ENCODE results near the gene PTPRM.

PTPRM gene

GRCh38 chr18:8385400-8385799 lies 818.3 kb downstream of the PTPRM start:
- no peaks in the 10 kb centered on the region for H3K27me3 Mint-ChIP-seq
- no peak for DNase-seq
- no peaks in the 10 kb centered on the region for H3K9me3 Mint-ChIP-seq
- no peak overlapping the region for H3K27ac Mint-ChIP-seq
- no peaks in the 10 kb centered on the region for H3K4me1 Mint-ChIP-seq
- no peaks in the 10 kb centered on the region for H3K36me3 Mint-ChIP-seq (ENCODE audit: low read depth)
- H3K4me3 Mint-ChIP-seq: no peak overlapping the region
- ATAC-seq: no peak

- H3K4me3 Mint-ChIP-seq: no peak overlapping the region
- H3K27me3 Mint-ChIP-seq: no peaks in the 10 kb centered on the region
- H3K9me3 Mint-ChIP-seq: no peaks in the 10 kb centered on the region
- H3K4me1 Mint-ChIP-seq: no peaks in the 10 kb centered on the region
- no peaks in the 10 kb centered on the region for H3K36me3 Mint-ChIP-seq (ENCODE audit: low read depth)
- no peak for ATAC-seq
- DNase-seq: no peak
- no peak overlapping the region for H3K27ac Mint-ChIP-seq
Observed at GRCh38 chr18:8386669-8387380, 819.7 kb downstream of the PTPRM start.

DNA sequence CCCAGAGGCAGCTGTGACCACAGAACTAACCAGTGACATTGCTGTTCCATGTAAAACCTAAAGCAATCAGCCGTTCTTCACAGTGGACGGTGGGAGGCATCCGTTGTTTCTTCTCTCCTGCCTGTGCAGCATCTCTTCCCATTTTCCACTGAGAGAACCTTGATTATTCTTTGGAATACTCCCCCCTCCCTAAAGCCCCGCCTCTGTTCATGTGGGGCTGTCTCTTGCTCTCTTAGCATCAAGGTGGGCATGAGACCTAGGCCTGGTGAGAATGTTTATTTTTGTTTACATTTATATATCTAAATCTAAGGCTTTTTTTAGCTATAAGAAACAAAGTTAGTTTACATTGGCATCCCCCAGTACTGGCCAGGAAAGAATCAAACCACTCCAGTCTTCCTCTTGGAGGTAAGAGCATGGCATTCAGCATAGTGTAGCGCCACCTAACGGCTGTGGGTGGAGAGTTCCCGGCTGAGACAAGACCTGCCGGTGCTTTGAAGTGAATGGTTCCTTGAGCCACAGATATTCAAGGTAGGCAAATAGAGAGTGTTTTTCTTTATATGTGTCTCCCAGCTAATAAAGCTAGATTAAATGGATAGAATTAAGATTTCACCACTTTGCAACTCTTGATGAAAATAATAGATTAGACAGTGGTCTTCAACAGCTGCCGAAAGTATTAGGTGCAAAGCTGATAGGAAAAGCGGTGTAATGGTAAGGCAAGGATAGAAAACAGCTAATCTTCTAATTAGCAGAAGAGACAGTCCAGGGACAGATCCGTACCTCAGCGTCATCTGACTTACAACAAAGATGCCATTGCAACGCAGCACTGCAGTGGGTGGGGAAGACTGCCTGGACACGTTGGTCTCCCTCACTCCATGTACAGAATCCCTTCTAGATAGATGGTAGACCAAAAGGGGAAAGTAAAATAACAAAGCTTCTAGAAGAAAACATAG lies 822.5 kb downstream of the PTPRM start:
- H3K36me3 Mint-ChIP-seq (ENCODE audit: low read depth): no peaks in the 10 kb centered on the region
- H3K27ac Mint-ChIP-seq: no peak overlapping the region
- no peaks in the 10 kb centered on the region for H3K27me3 Mint-ChIP-seq
- H3K4me1 Mint-ChIP-seq: no peaks in the 10 kb centered on the region
- no peak for ATAC-seq
- no peak overlapping the region for H3K4me3 Mint-ChIP-seq
- no peaks in the 10 kb centered on the region for H3K9me3 Mint-ChIP-seq
- peak; percentile 22 for DNase-seq

GRCh38 chr18:8391068-8391467 lies 824.0 kb downstream of the PTPRM start:
- no peak overlapping the region for H3K4me3 Mint-ChIP-seq
- no peaks in the 10 kb centered on the region for H3K36me3 Mint-ChIP-seq (ENCODE audit: low read depth)
- ATAC-seq (no peak), DNase-seq (no peak)
- H3K27ac Mint-ChIP-seq: no peak overlapping the region
- no peaks in the 10 kb centered on the region for H3K4me1 Mint-ChIP-seq
- no peaks in the 10 kb centered on the region for H3K9me3 Mint-ChIP-seq
- H3K27me3 Mint-ChIP-seq: no peaks in the 10 kb centered on the region

DNA sequence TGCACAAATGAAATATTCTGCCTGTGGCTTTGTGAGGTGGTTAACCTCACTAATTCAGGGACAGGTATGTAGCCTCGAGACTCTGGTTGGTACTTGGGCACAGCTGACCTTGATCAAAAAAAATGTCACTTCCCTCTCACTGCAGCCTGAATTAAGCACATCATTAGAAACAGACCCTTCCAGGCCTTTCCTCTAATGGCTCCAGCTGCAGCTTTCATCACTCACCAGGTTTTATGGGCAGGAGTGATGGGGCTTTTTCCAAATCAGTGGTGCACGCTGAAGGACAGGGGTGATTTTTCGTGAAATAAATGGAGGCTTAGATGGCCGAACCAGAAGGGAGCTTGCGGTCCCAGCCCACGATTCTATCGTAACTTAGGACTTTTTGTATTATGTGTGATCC lies 829.1 kb downstream of the PTPRM start:
- Mint-ChIP-seq H3K9me3 (no peaks in the 10 kb centered on the region), H3K27ac (no peak overlapping the region), H3K4me3 (no peak overlapping the region), H3K36me3 (ENCODE audit: low read depth) (no peaks in the 10 kb centered on the region), H3K4me1 (no peaks in the 10 kb centered on the region), H3K27me3 (no peaks in the 10 kb centered on the region)
- ATAC-seq (no peak), DNase-seq (no peak)

GRCh38 chr18:8397034-8397433 lies 829.9 kb downstream of the PTPRM start:
- Mint-ChIP-seq H3K27me3 (no peaks in the 10 kb centered on the region), H3K36me3 (ENCODE audit: low read depth) (no peaks in the 10 kb centered on the region)
- ATAC-seq: no peak

GRCh38 chr18:8399138-8399537 lies 832.0 kb downstream of the PTPRM start:
- Mint-ChIP-seq H3K36me3 (ENCODE audit: low read depth) (no peaks in the 10 kb centered on the region), H3K27ac (no peak overlapping the region), H3K27me3 (no peaks in the 10 kb centered on the region), H3K9me3 (no peaks in the 10 kb centered on the region), H3K4me1 (no peaks in the 10 kb centered on the region), H3K4me3 (no peak overlapping the region)
- no peak for DNase-seq
- ATAC-seq: no peak

More at GRCh38 chr18:8397034-8397433, 829.9 kb downstream of the PTPRM start:
- H3K4me1 Mint-ChIP-seq: no peaks in the 10 kb centered on the region
- no peaks in the 10 kb centered on the region for H3K9me3 Mint-ChIP-seq
- H3K27ac Mint-ChIP-seq: no peak overlapping the region
- H3K4me3 Mint-ChIP-seq: no peak overlapping the region
- no peak for DNase-seq

GRCh38 chr18:8400193-8400752 lies 833.2 kb downstream of the PTPRM start:
- DNase-seq (no peak), ATAC-seq (no peak)
- Mint-ChIP-seq H3K27me3 (no peaks in the 10 kb centered on the region), H3K4me1 (no peaks in the 10 kb centered on the region), H3K4me3 (no peak overlapping the region), H3K36me3 (ENCODE audit: low read depth) (no peaks in the 10 kb centered on the region), H3K9me3 (no peaks in the 10 kb centered on the region), H3K27ac (no peak overlapping the region)

GRCh38 chr18:8400825-8401224 lies 833.7 kb downstream of the PTPRM start:
- DNase-seq (no peak), ATAC-seq (no peak)
- H3K4me1 Mint-ChIP-seq: no peaks in the 10 kb centered on the region
- no peak overlapping the region for H3K27ac Mint-ChIP-seq
- H3K4me3 Mint-ChIP-seq: no peak overlapping the region
- H3K36me3 Mint-ChIP-seq (ENCODE audit: low read depth): no peaks in the 10 kb centered on the region
- no peaks in the 10 kb centered on the region for H3K27me3 Mint-ChIP-seq
- no peaks in the 10 kb centered on the region for H3K9me3 Mint-ChIP-seq

DNA sequence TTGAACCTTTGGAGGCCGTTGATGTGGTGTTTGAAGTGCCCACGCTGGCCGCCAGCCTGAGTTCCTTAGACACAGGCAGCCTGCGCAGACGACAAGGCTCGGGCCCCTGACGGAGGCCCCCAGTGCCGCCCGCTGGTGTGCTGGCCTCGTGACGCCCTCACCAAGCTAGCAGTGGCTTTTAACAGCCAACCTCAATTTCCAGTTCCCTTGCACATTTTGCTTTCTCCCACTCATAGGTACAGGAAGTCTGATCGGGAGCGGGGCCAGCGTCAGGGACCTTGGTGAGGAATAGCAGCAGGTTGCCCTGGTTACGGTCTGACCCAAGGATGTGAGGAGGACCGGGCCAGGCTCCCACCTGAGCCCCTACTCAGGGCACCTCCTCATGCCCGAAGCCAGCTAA lies 834.5 kb downstream of the PTPRM start:
- no peak for DNase-seq
- no peak overlapping the region for H3K27ac Mint-ChIP-seq
- no peak overlapping the region for H3K4me3 Mint-ChIP-seq
- no peaks in the 10 kb centered on the region for H3K27me3 Mint-ChIP-seq
- ATAC-seq: no peak
- H3K9me3 Mint-ChIP-seq: no peaks in the 10 kb centered on the region
- H3K36me3 Mint-ChIP-seq (ENCODE audit: low read depth): no peaks in the 10 kb centered on the region
- H3K4me1 Mint-ChIP-seq: no peaks in the 10 kb centered on the region

- H3K27ac Mint-ChIP-seq: no peak overlapping the region
Observed at GRCh38 chr18:8402237-8402636, 835.1 kb downstream of the PTPRM start.

DNA sequence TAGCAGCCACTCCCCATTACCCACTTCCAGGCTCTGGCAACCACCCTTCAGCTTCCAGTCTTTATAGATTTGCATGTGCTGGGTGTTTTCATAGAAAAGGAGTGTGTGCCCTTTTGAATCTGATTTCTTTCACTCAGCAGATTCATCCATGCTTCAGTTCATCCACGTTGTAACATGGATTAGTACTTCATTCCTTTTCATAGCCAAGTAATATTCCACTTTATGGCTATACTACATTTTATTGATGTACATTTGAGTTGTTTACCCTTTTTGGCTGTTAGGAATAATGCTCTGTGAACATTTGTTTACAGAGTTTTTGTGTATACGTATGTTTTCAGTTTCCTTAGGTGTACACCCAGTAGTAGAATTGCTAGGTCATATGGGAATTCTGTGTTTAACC lies 836.6 kb downstream of the PTPRM start:
- no peaks in the 10 kb centered on the region for H3K27me3 Mint-ChIP-seq
- ATAC-seq (no peak), DNase-seq (no peak)
- no peaks in the 10 kb centered on the region for H3K36me3 Mint-ChIP-seq (ENCODE audit: low read depth)
- no peak overlapping the region for H3K4me3 Mint-ChIP-seq
- H3K27ac Mint-ChIP-seq: no peak overlapping the region
- H3K9me3 Mint-ChIP-seq: no peaks in the 10 kb centered on the region
- no peaks in the 10 kb centered on the region for H3K4me1 Mint-ChIP-seq

More at GRCh38 chr18:8402237-8402636, 835.1 kb downstream of the PTPRM start:
- Mint-ChIP-seq H3K4me1 (no peaks in the 10 kb centered on the region), H3K27me3 (no peaks in the 10 kb centered on the region), H3K36me3 (ENCODE audit: low read depth) (no peaks in the 10 kb centered on the region), H3K4me3 (no peak overlapping the region), H3K9me3 (no peaks in the 10 kb centered on the region)
- ATAC-seq (no peak), DNase-seq (no peak)

DNA sequence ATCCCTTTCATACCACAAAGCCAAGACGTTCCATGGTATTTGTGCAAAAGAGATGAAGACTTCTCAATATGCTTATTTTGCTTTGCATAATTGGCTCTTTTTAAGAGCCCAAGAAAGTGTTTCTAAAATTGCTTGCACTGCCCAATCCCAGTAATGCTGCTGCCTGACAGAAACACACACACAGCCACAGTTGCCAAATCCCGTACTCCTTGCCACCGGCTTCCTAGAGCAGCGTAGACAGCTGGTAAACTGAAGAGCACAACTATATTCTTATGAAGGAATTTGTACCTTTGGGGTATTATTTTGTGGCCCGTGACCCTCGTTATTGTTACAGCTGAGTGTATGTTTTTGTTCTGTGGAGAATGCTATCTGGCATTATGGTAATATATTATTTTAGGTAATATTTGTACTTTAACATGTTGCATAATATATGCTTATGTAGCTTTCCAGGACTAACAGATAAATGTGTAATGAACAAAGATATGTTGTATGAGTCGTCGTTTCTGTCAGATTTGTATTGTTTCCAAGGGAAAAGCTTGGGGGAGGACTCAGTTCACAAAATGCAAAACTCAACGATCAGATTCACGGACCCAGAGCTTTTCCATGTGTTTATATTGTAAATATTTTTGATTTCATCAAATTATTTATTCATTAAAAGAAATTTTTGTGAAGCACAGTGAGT lies 839.2 kb downstream of the PTPRM start:
- Mint-ChIP-seq H3K9me3 (peaks cover 16% of the 10 kb centered on the region), H3K4me3 (no peak overlapping the region), H3K27me3 (no peaks in the 10 kb centered on the region), H3K36me3 (ENCODE audit: low read depth) (no peaks in the 10 kb centered on the region), H3K27ac (no peak overlapping the region), H3K4me1 (no peaks in the 10 kb centered on the region)
- DNase-seq (no peak), ATAC-seq (no peak)

GRCh38 chr18:8406868-8407250 lies 839.7 kb downstream of the PTPRM start:
- no peaks in the 10 kb centered on the region for H3K36me3 Mint-ChIP-seq (ENCODE audit: low read depth)
- H3K4me1 Mint-ChIP-seq: no peaks in the 10 kb centered on the region
- H3K4me3 Mint-ChIP-seq: no peak overlapping the region
- H3K27ac Mint-ChIP-seq: no peak overlapping the region
- ATAC-seq (no peak), DNase-seq (no peak)
- H3K27me3 Mint-ChIP-seq: no peaks in the 10 kb centered on the region
- peaks cover 21% of the 10 kb centered on the region for H3K9me3 Mint-ChIP-seq

Data from activated naive CD8-positive, alpha-beta T cell treated with anti-CD3 and anti-CD28 coated beads, Interleukin-2, amount 50 U/mL, for 24 hours (primary cell).